Measurements from ENCODE around the gene CXXC5. TPM values are rescaled to one million over a fixed set of nuclear protein-coding genes. Genes with fewer than 3 reads are reported as not detected.

Gene CXXC5
- total RNA-seq, 2 donors from 2014 or later = 57.9 to 59.5 TPM

- no peaks in the 10 kb centered on the region for H3K9me3 ChIP-seq
- H3K36me3 ChIP-seq = peaks cover 41% of the 10 kb centered on the region
- peaks cover 0 to 56% of the 10 kb centered on the region in 2 donors for H3K4me1 ChIP-seq
- no peak for TF ChIP-seq CTCF (IDR thresholded peaks at IDR 0.05)
- peak overlapping the region; percentile 77 to 79 for H3K27ac ChIP-seq
- no peaks in the 10 kb centered on the region for H3K27me3 ChIP-seq
- no peak overlapping the region for H3K4me3 ChIP-seq
- DNase-seq (ENCODE audit: low spot score) = no peak
These were observed 36.3 kb downstream of the CXXC5 start for GRCh38 chr5:139684350-139684880.

GRCh38 chr5:139684881-139685749 lies 37.0 kb downstream of the CXXC5 start:
- H3K9me3 ChIP-seq = no peaks in the 10 kb centered on the region
- peak in 1 of 2 donors; percentile 53 for TF ChIP-seq CTCF (IDR thresholded peaks at IDR 0.05)
- no peak for DNase-seq (ENCODE audit: low spot score)
- peak overlapping the region; percentile 77 to 79 for H3K27ac ChIP-seq
- H3K27me3 ChIP-seq = no peaks in the 10 kb centered on the region
- H3K36me3 ChIP-seq = peaks cover 37% of the 10 kb centered on the region
- no peak overlapping the region for H3K4me3 ChIP-seq
- H3K4me1 ChIP-seq = peaks cover 0 to 57% of the 10 kb centered on the region in 2 donors

GRCh38 chr5:139685886-139686285 lies 37.7 kb downstream of the CXXC5 start:
- Histone ChIP-seq H3K27me3 (no peaks in the 10 kb centered on the region), H3K4me1 (peaks cover 0 to 65% of the 10 kb centered on the region in 2 donors), H3K9me3 (no peaks in the 10 kb centered on the region), H3K36me3 (peaks cover 30% of the 10 kb centered on the region), H3K27ac (peak overlapping the region; percentile 77 to 79), H3K4me3 (no peak overlapping the region)
- TF ChIP-seq CTCF (IDR thresholded peaks at IDR 0.05) = no peak
- DNase-seq (ENCODE audit: low spot score) = no peak

GRCh38 chr5:139686356-139686705 lies 38.2 kb downstream of the CXXC5 start:
- DNase-seq (ENCODE audit: low spot score) = no peak
- Histone ChIP-seq H3K27ac (peak overlapping the region; percentile 77 to 79), H3K9me3 (no peaks in the 10 kb centered on the region), H3K36me3 (peaks cover 25% of the 10 kb centered on the region), H3K27me3 (no peaks in the 10 kb centered on the region), H3K4me1 (peaks cover 0 to 68% of the 10 kb centered on the region in 2 donors), H3K4me3 (no peak overlapping the region)
- TF ChIP-seq CTCF (IDR thresholded peaks at IDR 0.05) = no peak

- peaks cover 0 to 68% of the 10 kb centered on the region in 2 donors for H3K4me1 ChIP-seq
- no peak for DNase-seq (ENCODE audit: low spot score)
These were observed 38.7 kb downstream of the CXXC5 start for GRCh38 chr5:139686706-139687441.

More at GRCh38 chr5:139686706-139687441, 38.7 kb downstream of the CXXC5 start:
- Histone ChIP-seq H3K9me3 (no peaks in the 10 kb centered on the region), H3K36me3 (peaks cover 20% of the 10 kb centered on the region), H3K27ac (peak overlapping the region; percentile 77 to 79), H3K4me3 (no peak overlapping the region), H3K27me3 (no peaks in the 10 kb centered on the region)
- no peak for TF ChIP-seq CTCF (IDR thresholded peaks at IDR 0.05)

Data from right atrium auricular region (tissue), 2 donors.